Peyer's patch (tissue), 4 donors: ENCODE results near the gene NKX6-2.
"Not testable (repeated sequence)": the region's sequence is repeated elsewhere in the genome, so short reads cannot be mapped to it uniquely, and the experiment has no call there.

ENCODE experiments used
- CTCF ChIP-seq, 6 experiments: fragments of 450-650 bp in 4 of 6; fragments of 200-600 bp in 2 of 6; sonication (generic) in 1 of 6; IDR thresholded peaks; one replicate each; pipeline ENCODE4 v1.5.1; 2017 to 2019; ENCODE audit warnings: antibody characterized with exemption in 6 of 6, mild to moderate bottlenecking in 3 of 6, moderate library complexity in 1 of 6
- POLR2A ChIP-seq, 2 donors: fragments of 450-650 bp; IDR thresholded peaks; one replicate each; pipeline ENCODE4 v1.5.1; 2017; ENCODE audit warnings: antibody characterized with exemption in 2 of 2, mild to moderate bottlenecking in 2 of 2, moderate library complexity in 2 of 2

GRCh38 chr10:132743196-132743924 lies 42.6 kb downstream of the NKX6-2 start:
- TF ChIP-seq CTCF, POLR2A (IDR thresholded peaks at IDR 0.05): not testable (repeated sequence)
